ENCODE data around the gene MEGF6.

Gene MEGF6

GRCh38 chr1:3459051-3459908, 152.0 kb downstream of the MEGF6 start:
- DNase-seq (ENCODE audit: low read depth in 2 of 2) = no peak

GRCh38 chr1:3457910-3458883, 153.1 kb downstream of the MEGF6 start:
- no peak for DNase-seq (ENCODE audit: low read depth in 2 of 2)

- no peak for DNase-seq (ENCODE audit: low read depth in 2 of 2)
Observed at GRCh38 chr1:3456964-3457909, 154.1 kb downstream of the MEGF6 start.

DNA sequence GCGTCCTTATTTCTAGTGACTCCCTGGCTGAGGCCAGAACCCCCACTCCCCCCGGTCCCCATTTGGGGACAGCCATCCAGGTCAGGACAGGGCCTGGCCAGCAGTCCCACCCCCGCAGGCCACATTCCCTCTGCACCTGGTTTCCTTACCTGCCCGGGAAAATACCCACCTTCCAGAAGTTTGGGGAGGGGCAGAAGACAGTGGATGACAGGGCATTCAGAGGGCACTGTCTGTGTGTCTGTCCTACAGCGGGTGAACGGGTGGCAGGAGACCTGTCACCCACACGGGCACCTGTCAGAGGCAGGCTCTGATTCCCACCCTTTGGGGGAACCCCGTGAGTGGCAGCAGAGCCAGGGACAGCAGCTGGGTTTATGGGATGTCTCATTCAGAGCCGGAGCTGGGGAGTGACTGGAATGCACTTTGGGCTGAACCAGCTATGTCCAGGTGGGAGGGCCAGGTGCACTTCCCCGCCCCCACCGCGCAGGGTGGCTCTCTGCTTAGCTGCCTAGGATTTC, 154.8 kb downstream of the MEGF6 start:
- DNase-seq (ENCODE audit: low read depth in 2 of 2) = no peak

- no peak for DNase-seq (ENCODE audit: low read depth in 2 of 2)
Observed at GRCh38 chr1:3455670-3456448, 155.4 kb downstream of the MEGF6 start.

- DNase-seq (ENCODE audit: low read depth in 2 of 2) = no peak
Observed at GRCh38 chr1:3454811-3455618, 156.3 kb downstream of the MEGF6 start.

DNA sequence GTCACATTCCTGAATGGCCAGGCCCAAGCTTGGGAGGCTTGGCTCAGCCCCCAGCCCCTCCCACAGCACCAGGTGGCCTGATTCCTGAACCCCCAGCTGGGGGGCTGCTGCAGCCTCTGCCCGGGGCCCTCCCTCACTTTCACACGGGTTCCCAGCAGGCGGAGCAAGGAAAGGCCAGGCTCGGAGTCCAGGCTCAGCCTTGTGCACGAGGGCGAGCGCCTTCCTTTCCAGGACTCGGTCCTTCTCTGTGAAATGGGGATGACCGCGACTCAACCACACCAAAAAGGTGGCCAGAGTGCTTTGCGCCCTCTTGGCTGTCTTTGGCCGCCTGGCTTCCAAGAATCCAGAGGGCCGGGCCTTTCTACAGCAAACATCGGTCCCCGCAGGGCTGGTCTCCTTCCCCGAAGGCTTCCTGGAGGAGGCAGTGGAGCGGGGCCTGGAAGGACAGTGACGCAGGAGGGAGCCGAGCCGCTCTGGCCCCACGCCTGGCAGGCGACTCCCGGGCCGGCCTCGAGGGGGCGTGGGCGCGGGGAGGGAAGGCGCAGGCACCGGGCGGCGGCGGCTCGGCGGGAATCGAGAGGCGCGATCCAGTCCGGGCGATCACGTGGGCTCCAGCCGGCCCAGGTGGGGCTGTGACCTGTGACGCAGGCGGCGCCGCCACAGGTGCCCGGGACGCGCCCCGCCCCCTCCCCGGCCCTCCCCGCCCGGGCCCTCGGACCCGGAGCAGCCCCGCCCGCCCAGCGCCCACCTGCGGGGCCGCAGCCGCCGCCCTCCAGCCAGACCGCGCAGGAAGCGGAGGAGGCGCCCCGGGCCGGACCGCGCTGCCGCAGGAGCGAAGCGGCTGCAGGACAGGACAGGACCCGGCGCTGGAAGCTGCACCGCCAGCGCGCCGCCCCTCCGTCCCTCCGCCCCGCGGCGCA, 157.2 kb downstream of the MEGF6 start, which contains the start of gene ARHGEF16:
Gene ARHGEF16 (plus strand): TSS at position 775 of the 920 bp plus-strand sequence. CDS start 8,420 bp downstream, outside the sequence.
- DNase-seq (ENCODE audit: low read depth in 2 of 2) = no peak

DNA sequence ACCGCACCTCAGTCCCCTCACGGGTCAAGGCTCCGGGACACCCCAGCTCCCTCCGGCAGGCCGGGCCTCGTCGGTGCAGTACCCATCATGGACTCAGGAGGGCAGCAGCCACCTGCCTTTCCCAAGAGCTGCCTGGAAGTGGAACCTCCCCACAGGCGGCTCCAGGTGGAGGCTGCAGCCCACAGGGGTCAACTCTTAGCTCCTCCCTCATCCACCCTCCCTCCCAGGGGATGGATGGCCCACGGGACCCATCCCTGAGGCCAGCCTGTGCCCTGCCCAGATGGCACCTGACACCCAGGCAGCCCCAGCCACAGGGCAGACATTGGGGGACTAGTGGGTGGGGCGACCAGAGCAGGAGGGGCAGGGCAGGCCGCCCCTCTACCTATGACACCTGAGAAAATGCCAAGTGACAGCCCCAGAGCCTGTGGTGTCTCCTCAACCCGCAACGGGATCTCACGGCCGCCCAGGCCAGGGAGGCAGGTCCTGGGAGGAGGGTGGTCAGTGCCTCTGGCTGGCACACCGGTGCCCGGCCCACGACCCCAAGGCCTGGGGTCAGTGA, 158.0 kb downstream of the MEGF6 start:
- peak; percentile 55 for DNase-seq (ENCODE audit: low read depth in 2 of 2)

- no peak for DNase-seq (ENCODE audit: low read depth in 2 of 2)
Observed at GRCh38 chr1:3452866-3453175, 158.5 kb downstream of the MEGF6 start.

- DNase-seq (ENCODE audit: low read depth in 2 of 2) = no peak
Observed at GRCh38 chr1:3451994-3452865, 159.1 kb downstream of the MEGF6 start.

DNA sequence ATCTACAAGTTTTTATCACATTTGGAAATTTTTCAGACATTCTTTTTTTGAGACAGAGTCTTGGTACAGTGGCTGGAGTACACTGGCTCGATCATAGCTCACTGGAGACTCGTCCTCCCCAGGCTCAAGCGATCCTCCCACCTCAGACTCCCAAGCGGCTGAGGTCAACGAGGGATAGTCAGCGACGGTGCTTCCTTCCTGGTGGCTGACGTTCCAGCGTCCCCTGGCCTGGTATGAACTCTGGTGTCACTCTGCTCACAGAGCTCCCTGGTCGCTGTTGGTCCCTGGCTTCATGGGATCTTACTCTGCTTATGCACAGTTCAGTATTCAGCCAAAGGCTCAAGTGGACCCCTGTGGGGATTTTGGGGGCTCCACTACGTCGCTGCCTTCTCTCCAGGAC, 160.3 kb downstream of the MEGF6 start:
- no peak for DNase-seq (ENCODE audit: low read depth in 2 of 2)

DNA sequence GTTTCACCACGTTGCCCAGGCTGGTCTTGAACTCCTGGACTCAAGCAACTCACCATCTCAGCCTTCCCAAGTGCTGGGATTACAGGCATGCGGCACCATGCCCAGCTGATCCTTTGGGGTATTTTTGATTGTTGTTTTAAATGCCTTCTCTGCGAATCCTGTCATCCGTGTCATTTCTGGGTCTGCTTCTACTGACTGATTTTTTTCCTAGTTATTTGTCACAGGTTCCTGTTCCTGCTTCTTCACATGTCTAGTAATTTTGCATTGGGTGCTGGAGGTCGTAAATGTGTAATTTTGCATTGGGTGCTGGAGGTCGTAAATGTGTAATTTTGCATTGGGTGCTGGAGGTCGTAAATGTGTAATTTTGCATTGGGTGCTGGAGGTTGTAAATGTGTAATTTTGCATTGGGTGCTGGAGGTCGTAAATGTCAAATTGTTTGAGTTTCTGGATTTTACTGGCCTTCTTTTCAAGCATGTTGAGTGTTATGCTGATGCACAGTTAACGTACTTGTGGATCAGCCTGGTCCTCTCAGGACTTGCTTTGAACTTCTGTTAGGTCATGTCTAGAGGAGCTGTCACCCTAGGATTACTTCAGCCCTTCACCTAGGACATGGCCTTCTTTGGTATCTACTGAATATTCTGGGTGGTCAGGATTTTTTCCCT, 161.0 kb downstream of the MEGF6 start:
- DNase-seq (ENCODE audit: low read depth in 2 of 2) = no peak

- no peak for DNase-seq (ENCODE audit: low read depth in 2 of 2)
Observed at GRCh38 chr1:3444736-3445135, 166.6 kb downstream of the MEGF6 start.

GRCh38 chr1:3444298-3444697, 167.0 kb downstream of the MEGF6 start:
- no peak for DNase-seq (ENCODE audit: low read depth in 2 of 2)

- no peak for DNase-seq (ENCODE audit: low read depth in 2 of 2)
Observed at GRCh38 chr1:3443807-3444206, 167.5 kb downstream of the MEGF6 start.

- no peak for DNase-seq (ENCODE audit: low read depth in 2 of 2)
Observed at GRCh38 chr1:3442901-3443300, 168.4 kb downstream of the MEGF6 start.

DNA sequence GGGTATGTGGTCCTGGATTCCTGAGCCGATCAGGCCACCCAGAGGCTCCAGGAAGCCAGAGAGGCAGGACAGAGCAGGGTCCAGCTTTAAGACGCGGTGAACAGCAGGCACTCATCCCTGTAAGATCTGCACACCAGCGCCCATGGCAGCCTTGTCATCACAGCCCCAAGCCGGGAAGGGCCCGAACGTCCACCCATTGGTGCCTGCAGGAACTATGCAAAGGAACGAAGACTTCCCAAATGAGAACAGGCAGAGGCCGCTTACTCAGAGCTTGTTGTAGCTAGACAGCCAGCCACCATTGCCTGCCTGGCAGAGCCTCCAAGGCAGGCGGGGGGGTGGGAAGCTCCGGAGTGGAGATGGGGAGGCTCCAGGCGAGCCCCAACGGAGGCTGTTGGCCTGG, 169.0 kb downstream of the MEGF6 start:
- no peak for DNase-seq (ENCODE audit: low read depth in 2 of 2)
